Astrocyte of the cerebellum (primary cell): ENCODE data around the gene ST6GAL1.
"Not testable (repeated sequence)": the region's sequence is repeated elsewhere in the genome, so short reads cannot be mapped to it uniquely, and the experiment has no call there.

Source experiments
- DNase-seq: peaks from one replicate; pipeline ENCODE4 v3.0.0-alpha.2; 2011; ENCODE audit warnings: low read depth
- H3K4me3 ChIP-seq: 2 replicates; pipeline ENCODE4 v1.5.1; 2011; ENCODE audit warnings: mild to moderate bottlenecking, low read depth, low read length, moderate library complexity
- in situ Hi-C: cut with HindIII; loops from 2 replicates; pipeline ENCODE4 v1.10.0; 2017; ENCODE audit warnings: low sequenced_read_pairs
- TF ChIP-seq, protein P1 (sequence below): IDR thresholded peaks from 2 replicates; pipeline ENCODE4 v1.5.1; 2012; ENCODE audit warnings: low read length, low read depth, moderate library complexity, mild to moderate bottlenecking; ENCODE audit errors: missing control alignments

Gene ST6GAL1

DNA sequence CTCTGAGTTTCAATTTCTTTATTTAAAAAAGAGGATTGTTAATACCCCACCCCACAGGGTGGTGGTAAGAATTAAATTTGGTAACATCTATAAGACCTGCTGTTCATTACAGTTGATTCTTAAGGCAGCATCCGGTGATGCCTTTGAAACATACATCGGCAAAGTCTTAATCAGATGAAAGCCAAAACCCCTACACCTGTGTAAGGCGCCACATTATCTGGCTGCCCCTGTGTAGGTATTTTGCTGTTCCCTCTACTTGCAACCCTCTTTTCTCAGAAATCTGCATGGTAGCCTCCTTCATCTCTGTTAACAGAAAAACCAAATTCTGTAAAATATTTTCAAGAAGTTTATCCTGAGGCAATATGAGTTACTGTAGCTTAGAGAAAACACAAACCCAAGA lies 90.0 kb downstream of the ST6GAL1 start:
- in situ Hi-C loops: no loop called here
- TF ChIP-seq, protein P1, sequence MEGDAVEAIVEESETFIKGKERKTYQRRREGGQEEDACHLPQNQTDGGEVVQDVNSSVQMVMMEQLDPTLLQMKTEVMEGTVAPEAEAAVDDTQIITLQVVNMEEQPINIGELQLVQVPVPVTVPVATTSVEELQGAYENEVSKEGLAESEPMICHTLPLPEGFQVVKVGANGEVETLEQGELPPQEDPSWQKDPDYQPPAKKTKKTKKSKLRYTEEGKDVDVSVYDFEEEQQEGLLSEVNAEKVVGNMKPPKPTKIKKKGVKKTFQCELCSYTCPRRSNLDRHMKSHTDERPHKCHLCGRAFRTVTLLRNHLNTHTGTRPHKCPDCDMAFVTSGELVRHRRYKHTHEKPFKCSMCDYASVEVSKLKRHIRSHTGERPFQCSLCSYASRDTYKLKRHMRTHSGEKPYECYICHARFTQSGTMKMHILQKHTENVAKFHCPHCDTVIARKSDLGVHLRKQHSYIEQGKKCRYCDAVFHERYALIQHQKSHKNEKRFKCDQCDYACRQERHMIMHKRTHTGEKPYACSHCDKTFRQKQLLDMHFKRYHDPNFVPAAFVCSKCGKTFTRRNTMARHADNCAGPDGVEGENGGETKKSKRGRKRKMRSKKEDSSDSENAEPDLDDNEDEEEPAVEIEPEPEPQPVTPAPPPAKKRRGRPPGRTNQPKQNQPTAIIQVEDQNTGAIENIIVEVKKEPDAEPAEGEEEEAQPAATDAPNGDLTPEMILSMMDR: no peak
- no peak for DNase-seq
- H3K4me3 ChIP-seq: no peak overlapping the region

DNA sequence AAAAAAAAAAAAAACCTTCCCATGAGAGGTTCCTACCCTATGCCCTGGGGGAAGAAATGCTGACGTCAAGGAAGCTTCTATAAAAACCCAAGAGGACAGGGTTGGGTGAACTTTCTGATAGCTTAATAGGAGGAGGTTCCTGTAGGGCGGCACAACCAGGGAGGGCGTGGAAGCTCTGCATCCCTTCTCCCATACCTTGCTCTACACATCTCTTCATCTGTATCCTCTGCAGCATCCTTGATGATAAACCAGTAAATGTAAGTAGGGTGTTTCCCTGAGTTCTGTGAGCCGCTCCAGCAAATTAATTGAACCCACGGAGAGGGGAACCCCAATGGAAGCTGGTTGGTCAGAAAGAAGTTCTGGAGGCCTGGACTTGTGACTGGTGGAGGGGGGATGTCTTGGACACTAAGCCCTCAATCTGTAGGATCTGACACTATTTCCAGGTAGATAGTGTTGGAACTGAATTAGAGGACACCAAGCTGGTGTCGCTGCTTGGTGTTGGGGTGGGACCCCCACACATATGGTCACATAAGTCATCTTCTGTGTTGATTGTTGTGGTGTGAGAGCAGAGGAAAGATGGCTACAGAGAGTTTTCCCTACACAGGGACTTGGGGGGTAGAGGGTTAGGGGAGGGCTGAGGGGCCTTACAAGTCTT lies 91.5 kb downstream of the ST6GAL1 start:
- DNase-seq: no peak
- TF ChIP-seq, protein P1: no peak
- H3K4me3 ChIP-seq: no peak overlapping the region
- in situ Hi-C loops: no loop called here

DNA sequence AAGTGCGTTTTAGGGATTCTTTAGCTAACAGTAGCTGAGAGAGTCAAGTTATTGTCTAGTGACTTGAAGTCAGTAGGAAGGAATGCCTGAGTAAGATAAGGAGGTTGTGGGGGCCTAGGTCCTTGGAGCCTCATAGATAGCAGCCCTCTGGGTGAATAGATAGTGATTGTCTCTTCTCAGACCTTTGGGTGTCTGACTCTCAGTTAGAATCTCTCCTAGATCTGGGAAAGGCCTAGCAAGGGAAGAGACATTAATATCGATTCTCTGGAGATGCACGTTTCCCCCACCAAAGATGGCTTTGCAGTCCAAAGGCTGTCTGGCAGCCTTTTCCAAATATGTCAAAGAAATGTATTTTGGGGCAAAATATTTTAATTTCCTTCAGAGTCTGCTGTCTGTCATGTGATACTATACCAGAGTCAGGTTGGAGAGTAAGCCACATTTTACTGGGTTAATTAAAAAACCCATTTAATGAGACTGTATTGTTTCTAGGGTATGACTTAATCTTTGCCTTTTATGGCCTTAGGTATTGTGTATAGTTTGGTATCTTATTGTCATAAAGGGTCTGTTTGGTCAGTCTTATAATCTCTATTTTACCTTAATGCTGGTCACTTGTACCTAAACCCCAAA lies 92.2 kb downstream of the ST6GAL1 start:
- in situ Hi-C loops: no loop called here
- no peak for DNase-seq
- TF ChIP-seq, protein P1: no peak
- no peak overlapping the region for H3K4me3 ChIP-seq

DNA sequence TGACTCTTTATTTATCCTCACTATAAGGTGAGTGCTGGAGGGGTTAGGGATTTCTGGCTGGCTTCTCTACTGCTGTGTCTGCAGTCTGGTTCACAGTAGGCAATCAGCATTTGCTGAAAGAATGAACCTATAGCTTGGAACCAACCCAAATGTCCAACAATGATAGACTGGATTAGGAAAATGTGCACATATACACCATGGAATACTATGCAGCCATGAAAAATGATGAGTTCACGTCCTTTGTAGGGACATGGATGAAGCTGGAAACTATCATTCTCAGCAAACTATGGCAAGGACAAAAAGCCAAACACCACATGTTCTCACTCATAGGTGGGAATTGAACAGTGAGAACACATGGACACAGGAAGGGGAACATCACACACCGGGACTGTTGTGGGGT lies 93.0 kb downstream of the ST6GAL1 start:
- DNase-seq, in situ Hi-C loops, H3K4me3 ChIP-seq: not testable (repeated sequence)

DNA sequence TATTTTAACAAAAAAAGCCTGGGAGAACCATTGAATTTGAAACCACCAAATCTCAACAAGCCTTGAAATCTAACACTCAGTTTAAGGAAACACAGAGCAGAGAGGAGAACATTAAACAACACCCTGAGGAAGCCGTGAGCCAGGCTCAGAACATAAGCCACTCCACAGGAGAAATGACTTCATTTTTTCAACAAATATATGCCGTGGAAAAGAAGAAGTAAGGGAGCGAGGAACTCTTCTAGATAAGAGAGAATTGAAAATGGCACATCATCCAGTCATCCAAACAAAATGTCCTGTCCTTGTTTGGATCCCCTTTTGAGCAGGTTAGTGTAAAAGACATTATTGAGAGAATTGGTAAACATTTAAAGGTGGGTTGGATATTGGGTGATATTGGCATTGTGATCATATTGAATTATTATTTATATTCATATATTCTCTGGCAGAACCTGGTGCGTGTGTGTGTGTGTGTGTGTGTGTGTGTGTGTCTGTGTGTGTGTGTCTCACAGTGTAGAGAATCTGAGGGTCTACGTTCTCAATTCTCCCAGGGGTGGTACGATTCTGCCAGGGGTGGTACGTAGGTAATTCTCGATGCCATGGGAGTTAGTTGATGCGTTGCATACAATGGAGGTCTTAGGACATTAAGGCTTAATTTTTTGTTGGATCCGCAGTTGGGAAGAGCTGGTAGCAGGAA lies 94.4 kb downstream of the ST6GAL1 start:
- H3K4me3 ChIP-seq: no peak overlapping the region
- no peak for DNase-seq
- TF ChIP-seq, protein P1: no peak
- in situ Hi-C loops: no loop called here

DNA sequence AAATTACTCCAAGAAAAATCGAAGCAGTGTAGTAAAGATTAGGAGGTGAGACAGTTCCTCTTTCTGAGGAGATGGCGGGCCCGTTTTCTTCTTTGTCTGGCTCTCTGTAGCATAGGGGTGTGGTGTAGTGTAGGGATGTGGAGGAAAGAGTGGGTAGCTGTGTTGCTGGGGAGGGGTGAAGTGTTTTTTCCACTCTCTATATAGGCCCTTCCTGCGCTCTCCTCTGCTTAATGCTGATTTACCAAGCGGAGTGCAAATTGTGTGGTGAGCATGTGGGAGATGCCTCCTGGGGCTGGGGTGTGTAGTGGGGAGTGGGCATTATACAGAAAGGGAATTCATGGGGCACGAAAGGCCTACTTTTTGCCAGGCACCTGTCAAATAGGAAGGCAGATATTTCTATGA lies 94.9 kb downstream of the ST6GAL1 start:
- no peak overlapping the region for H3K4me3 ChIP-seq
- no peak for DNase-seq
- TF ChIP-seq, protein P1: no peak
- in situ Hi-C loops: no loop called here

DNA sequence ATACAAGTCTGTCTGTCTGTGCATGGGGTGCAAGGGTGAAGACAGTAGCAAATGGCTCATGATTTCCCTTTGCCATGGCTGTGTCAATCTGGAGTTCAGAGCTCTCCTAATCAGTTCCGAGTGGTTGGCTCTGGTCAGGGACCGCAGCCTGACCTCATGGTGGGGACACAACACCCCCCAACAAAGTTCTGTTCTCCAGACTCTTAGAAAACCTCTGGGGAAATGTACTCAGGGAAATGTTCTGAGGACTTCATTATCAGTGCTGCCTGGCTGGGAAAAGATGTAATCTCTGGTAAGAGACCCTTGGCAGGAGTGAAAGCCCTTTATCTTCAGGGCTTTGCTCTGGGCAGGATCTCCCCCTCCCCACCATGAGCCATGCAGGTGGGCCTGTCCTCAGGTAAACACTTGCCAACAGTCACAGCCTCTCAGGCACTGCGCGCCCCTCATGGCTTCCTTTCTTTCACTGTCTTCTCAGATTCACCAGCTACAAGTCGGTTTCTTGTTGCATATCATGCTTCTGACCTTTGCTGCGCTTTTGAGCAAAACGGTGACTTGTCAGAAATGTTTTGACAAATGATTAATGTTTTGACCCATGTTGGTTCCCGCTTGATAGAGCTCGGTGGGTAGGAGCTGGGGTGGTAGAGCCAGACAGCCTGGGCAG lies 95.5 kb downstream of the ST6GAL1 start:
- TF ChIP-seq, protein P1: no peak
- H3K4me3 ChIP-seq: no peak overlapping the region
- no peak for DNase-seq
- in situ Hi-C loops: no loop called here
